H9 (cell line): Measurements from ENCODE around the gene WNT3. TPM values are rescaled to one million over a fixed set of nuclear protein-coding genes. Genes with fewer than 3 reads are reported as not detected.
A peak's percentile ranks its signal among the peaks of the same experiment; 100 is the strongest.

Experiments
- DNase-seq: peaks from one replicate; pipeline ENCODE4 v3.0.0-alpha.2; 2017
- H2AFZ ChIP-seq: one replicate; pipeline ENCODE4 v1.6.1; 2013; ENCODE audit warnings: mild to moderate bottlenecking, low read length, control low read depth, moderate library complexity
- H2AK5ac ChIP-seq: 2 replicates; pipeline ENCODE4 v1.6.1; 2013; ENCODE audit warnings: low read length, control low read depth, mixed read lengths; ENCODE audit not compliant: insufficient read length
- H2BK120ac ChIP-seq: one replicate; pipeline ENCODE4 v1.6.1; 2013; ENCODE audit warnings: low read depth, mild to moderate bottlenecking, low read length, control low read depth, inconsistent platforms; ENCODE audit not compliant: poor library complexity, severe bottlenecking
- H2BK12ac ChIP-seq: 2 replicates; pipeline ENCODE4 v1.6.1; 2013; ENCODE audit warnings: low read length, control low read depth, mixed read lengths, low read depth; ENCODE audit not compliant: insufficient read length
- H2BK15ac ChIP-seq: 2 replicates; pipeline ENCODE4 v1.6.1; 2013; ENCODE audit warnings: low read depth, low read length, control low read depth
- H2BK20ac ChIP-seq: one replicate; pipeline ENCODE4 v1.6.1; 2013; ENCODE audit warnings: low read depth, mild to moderate bottlenecking, low read length, control low read depth, inconsistent platforms; ENCODE audit not compliant: poor library complexity, severe bottlenecking
- H2BK5ac ChIP-seq: 2 replicates; pipeline ENCODE4 v1.6.1; 2013; ENCODE audit warnings: low read length, control low read depth, mixed read lengths; ENCODE audit not compliant: insufficient read length
- H3K14ac ChIP-seq: 2 replicates; pipeline ENCODE4 v1.6.1; 2013; ENCODE audit warnings: low read length, control low read depth; ENCODE audit not compliant: insufficient read depth
- H3K18ac ChIP-seq: 2 replicates; pipeline ENCODE4 v1.6.1; 2013; ENCODE audit warnings: low read depth, mild to moderate bottlenecking, mixed read lengths, low read length, control low read depth; ENCODE audit not compliant: insufficient read length
- H3K23ac ChIP-seq: 2 replicates; pipeline ENCODE4 v1.6.1; 2013; ENCODE audit warnings: low read length, control low read depth, mixed read lengths, low read depth; ENCODE audit not compliant: insufficient read length
- H3K23me2 ChIP-seq: 2 replicates; pipeline ENCODE4 v1.6.1; 2013; ENCODE audit warnings: low read depth, mild to moderate bottlenecking, mixed read lengths, low read length, control low read depth; ENCODE audit not compliant: insufficient read length, poor library complexity, severe bottlenecking
- H3K27ac ChIP-seq: 2 replicates; pipeline ENCODE4 v1.5.1; 2013; ENCODE audit warnings: low read length, control low read depth, mixed read lengths, low read depth; ENCODE audit not compliant: insufficient read length
- H3K27me3 ChIP-seq: 2 replicates; pipeline ENCODE4 v1.6.1; 2013; ENCODE audit warnings: low read length, control low read depth, inconsistent platforms; ENCODE audit not compliant: insufficient read depth
- H3K4ac ChIP-seq: 2 replicates; pipeline ENCODE4 v1.6.1; 2013; ENCODE audit warnings: low read depth, mild to moderate bottlenecking, control low read depth, inconsistent platforms, low read length, moderate library complexity
- H3K4me1 ChIP-seq: 2 replicates; pipeline ENCODE4 v1.6.1; 2013; ENCODE audit warnings: low read length, control low read depth, inconsistent platforms; ENCODE audit not compliant: insufficient read depth
- H3K4me2 ChIP-seq: 2 replicates; pipeline ENCODE4 v1.6.1; 2013; ENCODE audit warnings: low read length, control low read depth, mixed read lengths; ENCODE audit not compliant: insufficient read length, insufficient read depth
- H3K56ac ChIP-seq: 2 replicates; pipeline ENCODE4 v1.6.1; 2013; ENCODE audit warnings: low read depth, mild to moderate bottlenecking, mixed read lengths, low read length, control low read depth; ENCODE audit not compliant: insufficient read length
- H3K79me1 ChIP-seq: 2 replicates; pipeline ENCODE4 v1.6.1; 2013; ENCODE audit warnings: low read depth, mild to moderate bottlenecking, moderate library complexity, low read length, control low read depth, inconsistent platforms; ENCODE audit not compliant: insufficient read depth, poor library complexity, severe bottlenecking
- H3K79me2 ChIP-seq: 2 replicates; pipeline ENCODE4 v1.6.1; 2013; ENCODE audit warnings: low read length, control low read depth, inconsistent platforms; ENCODE audit not compliant: insufficient read depth
- H3K9ac ChIP-seq: 2 replicates; pipeline ENCODE4 v1.6.1; 2013; ENCODE audit warnings: low read length, control low read depth, mixed read lengths; ENCODE audit not compliant: insufficient read length; ENCODE audit errors: extremely low read depth
- H3K9me3 ChIP-seq: one replicate; pipeline ENCODE4 v1.6.1; 2013; ENCODE audit warnings: low read depth, low read length, inconsistent platforms; ENCODE audit not compliant: control insufficient read depth
- H3T11ph ChIP-seq: one replicate; pipeline ENCODE4 v1.6.1; 2013; ENCODE audit warnings: mild to moderate bottlenecking, low read length, control low read depth, inconsistent platforms
- H4K20me1 ChIP-seq: one replicate; pipeline ENCODE4 v1.6.1; 2013; ENCODE audit not compliant: control insufficient read depth, insufficient read length, insufficient read depth
- H4K5ac ChIP-seq: 2 replicates; pipeline ENCODE4 v1.6.1; 2013; ENCODE audit warnings: low read depth, mild to moderate bottlenecking, mixed read lengths, low read length, control low read depth; ENCODE audit not compliant: insufficient read length
- H4K8ac ChIP-seq: replicated peaks from 2 replicates; pipeline ENCODE4 v1.6.1; 2013; ENCODE audit warnings: low read length, control low read depth, mixed read lengths, low read depth; ENCODE audit not compliant: insufficient read length
- H4K91ac ChIP-seq: 2 replicates; pipeline ENCODE4 v1.6.1; 2013; ENCODE audit warnings: low read depth, mild to moderate bottlenecking, moderate library complexity, mixed read lengths, low read length, control low read depth; ENCODE audit not compliant: insufficient read length
- H3K27ac Mint-ChIP-seq, 3 experiments: 2 replicates in 2 of 3; 3 replicates in 1 of 3; pipeline ENCODE4 v1.8.0; 2020 to 2021; ENCODE audit warnings: mixed read lengths in 3 of 3, mild to moderate bottlenecking in 1 of 3, moderate library complexity in 1 of 3
- H3K27me3 Mint-ChIP-seq: 2 replicates; pipeline ENCODE4 v1.8.0; 2021; ENCODE audit warnings: low read depth, mild to moderate bottlenecking, moderate library complexity, mixed read lengths
- H3K36me3 Mint-ChIP-seq, 3 experiments: 2 replicates in 2 of 3; 3 replicates in 1 of 3; pipeline ENCODE4 v1.8.0; 2020 to 2021; ENCODE audit warnings: low read depth in 3 of 3, mixed read lengths in 3 of 3; ENCODE audit not compliant: insufficient read depth in 1 of 3
- H3K4me1 Mint-ChIP-seq, 2 experiments: 2 replicates each; pipeline ENCODE4 v1.8.0; 2020; ENCODE audit warnings: mixed read lengths in 2 of 2
- H3K4me3 Mint-ChIP-seq, 2 experiments: 2 replicates in 1 of 2; 3 replicates in 1 of 2; pipeline ENCODE4 v1.8.0; 2020 to 2021; ENCODE audit warnings: mild to moderate bottlenecking in 2 of 2, mixed read lengths in 2 of 2, moderate library complexity in 1 of 2
- H3K9me3 Mint-ChIP-seq, 2 experiments: 2 replicates in 1 of 2; 3 replicates in 1 of 2; pipeline ENCODE4 v1.8.0; 2020; ENCODE audit warnings: mild to moderate bottlenecking in 2 of 2, mixed read lengths in 2 of 2, moderate library complexity in 1 of 2
- WGBS: extraction: QIAGEN DNeasy Blood & Tissue Kit; methylation state at CpG from one replicate; pipeline ENCODE4 v1.1.7; 2013; ENCODE audit warnings: missing lambda C conversion rate, low lambda C conversion rate, mixed read lengths; ENCODE audit not compliant: insufficient read length; ENCODE audit errors: extremely low coverage; 5-methylcytosine and 5-hydroxymethylcytosine counted together
- total RNA-seq: library from RNA; stranded (reverse); gene quantifications from 2 replicates; pipeline ENCODE4 v1.2.1, GENCODE V29; 2021
- TF ChIP-seq, protein P1 (sequence below): fragments of 200-600 bp; sonication (generic); conservative IDR thresholded peaks from 3 replicates; pipeline ENCODE4 v1.8.0; 2021; ENCODE audit warnings: antibody characterized with exemption, mild to moderate bottlenecking

WNT3 gene
- total RNA-seq, 1 experiment from 2014 or later: 22.4 TPM

DNA sequence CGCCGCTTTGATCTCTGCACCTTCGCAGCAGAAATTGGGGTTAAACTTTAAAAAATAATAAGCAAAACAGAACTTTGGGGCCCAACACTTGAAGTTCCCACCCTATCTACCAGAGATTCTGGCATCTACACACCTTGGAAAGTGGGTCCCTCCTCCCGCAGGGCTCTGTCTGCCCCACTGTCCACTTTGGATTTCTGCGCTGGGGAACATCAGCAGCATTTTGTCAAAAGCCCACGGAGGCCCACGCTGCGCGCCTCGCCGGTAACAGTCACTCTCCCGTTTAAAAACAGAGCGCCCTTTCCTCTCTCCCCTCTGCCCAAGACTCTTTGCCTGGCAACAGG is 32.2 kb upstream of the WNT3 start:
- no peak overlapping the region for H2AFZ ChIP-seq
- no peaks in the 10 kb centered on the region; the same call in 1 of the 2 replicates for H3K4me1 ChIP-seq
- peaks cover 11% of the 10 kb centered on the region for H3K23me2 ChIP-seq
- no peak overlapping the region for H2BK120ac ChIP-seq
- H3K18ac ChIP-seq: no peak overlapping the region
- H3K9me3 ChIP-seq: no peaks in the 10 kb centered on the region
- Mint-ChIP-seq H3K4me1 (peaks cover 20 to 23% of the 10 kb centered on the region in 2 experiments), H3K9me3 (no peaks in the 10 kb centered on the region; a peak in 2 of 5 replicates), H3K4me3 (peak overlapping the region; percentile 73 to 87), H3K27me3 (peaks cover 79% of the 10 kb centered on the region), H3K27ac (no peak overlapping the region), H3K36me3 (no peaks in the 10 kb centered on the region)
- H3K14ac ChIP-seq: no peak overlapping the region; the same call in 1 of the 2 replicates
- no peak overlapping the region for H2BK20ac ChIP-seq
- TF ChIP-seq, protein P1, sequence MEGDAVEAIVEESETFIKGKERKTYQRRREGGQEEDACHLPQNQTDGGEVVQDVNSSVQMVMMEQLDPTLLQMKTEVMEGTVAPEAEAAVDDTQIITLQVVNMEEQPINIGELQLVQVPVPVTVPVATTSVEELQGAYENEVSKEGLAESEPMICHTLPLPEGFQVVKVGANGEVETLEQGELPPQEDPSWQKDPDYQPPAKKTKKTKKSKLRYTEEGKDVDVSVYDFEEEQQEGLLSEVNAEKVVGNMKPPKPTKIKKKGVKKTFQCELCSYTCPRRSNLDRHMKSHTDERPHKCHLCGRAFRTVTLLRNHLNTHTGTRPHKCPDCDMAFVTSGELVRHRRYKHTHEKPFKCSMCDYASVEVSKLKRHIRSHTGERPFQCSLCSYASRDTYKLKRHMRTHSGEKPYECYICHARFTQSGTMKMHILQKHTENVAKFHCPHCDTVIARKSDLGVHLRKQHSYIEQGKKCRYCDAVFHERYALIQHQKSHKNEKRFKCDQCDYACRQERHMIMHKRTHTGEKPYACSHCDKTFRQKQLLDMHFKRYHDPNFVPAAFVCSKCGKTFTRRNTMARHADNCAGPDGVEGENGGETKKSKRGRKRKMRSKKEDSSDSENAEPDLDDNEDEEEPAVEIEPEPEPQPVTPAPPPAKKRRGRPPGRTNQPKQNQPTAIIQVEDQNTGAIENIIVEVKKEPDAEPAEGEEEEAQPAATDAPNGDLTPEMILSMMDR: no peak
- H3K4ac ChIP-seq: no peak overlapping the region
- no peak for DNase-seq
- H3K4me2 ChIP-seq: peak overlapping the region; percentile 87
- no peak overlapping the region for H2AK5ac ChIP-seq
- H4K91ac ChIP-seq: no peak overlapping the region
- H4K20me1 ChIP-seq: no peaks in the 10 kb centered on the region
- no CpG with 5 or more reads among the region's 13 CpGs for WGBS
- no peak overlapping the region for H3K56ac ChIP-seq
- no peak overlapping the region for H4K8ac ChIP-seq
- H2BK12ac ChIP-seq: no peak overlapping the region
- no peaks in the 10 kb centered on the region for H3K79me1 ChIP-seq
- H3K9ac ChIP-seq: no peak overlapping the region
- H2BK15ac ChIP-seq: no peak overlapping the region
- no peak overlapping the region for H2BK5ac ChIP-seq
- no peaks in the 10 kb centered on the region for H3K79me2 ChIP-seq
- H3K27ac ChIP-seq: no peak overlapping the region
- peaks cover 20% of the 10 kb centered on the region; the same call in 1 of the 2 replicates for H3K27me3 ChIP-seq
- H3T11ph ChIP-seq: no peak overlapping the region
- H4K5ac ChIP-seq: no peak overlapping the region
- H3K23ac ChIP-seq: no peak overlapping the region
